ENCODE results near the gene CPA3.

Gene CPA3

DNA sequence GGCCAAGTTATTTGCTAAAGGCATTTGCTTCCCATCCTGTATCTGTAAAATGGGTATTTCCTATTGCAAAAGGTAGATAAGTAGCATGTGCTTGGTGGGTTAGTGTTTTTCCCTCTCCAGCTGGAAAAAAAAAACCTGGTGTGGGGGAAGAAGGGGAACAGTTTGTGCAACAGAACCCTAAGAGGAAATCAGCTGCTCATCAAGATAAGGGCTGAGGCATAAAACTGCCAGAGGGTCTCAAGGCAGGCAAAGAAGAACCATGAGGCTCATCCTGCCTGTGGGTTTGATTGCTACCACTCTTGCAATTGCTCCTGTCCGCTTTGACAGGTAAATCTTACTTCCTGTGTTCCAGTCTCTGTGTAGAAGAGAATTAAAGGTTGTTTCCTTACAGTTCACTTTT lies at the start of gene CPA3:
CPA3 (plus strand) TSS at position 248 of the 400 bp plus-strand sequence; CDS start at position 260, 12 bp downstream.
- TF ChIP-seq CTCF (IDR thresholded peaks at IDR 0.05; ENCODE audit: borderline replicate concordance, extremely low read depth, low read length, poor library complexity, severe bottlenecking) (no peak), EZH2 (IDR thresholded peaks at IDR 0.05; ENCODE audit: borderline replicate concordance, low read depth, low read length, severe bottlenecking) (no peak)
- H2AFZ ChIP-seq (ENCODE audit: low read depth, low read length) = no peak within 1 kb of the TSS
- H3K9ac ChIP-seq (ENCODE audit: low read depth, low read length) = no peak within 1 kb of the TSS
- H3K27me3 ChIP-seq (ENCODE audit: insufficient read depth, low read length, poor library complexity) = peaks cover 11% of the 10 kb centered on the region
- ATAC-seq (ENCODE audit: insufficient read depth, low read depth) (no peak), DNase-seq (no peak)
- H3K4me2 ChIP-seq (ENCODE audit: insufficient read depth, low read length) = no peak within 1 kb of the TSS
- H3K27ac ChIP-seq (ENCODE audit: low read length) = no peak within 1 kb of the TSS
- H3K4me1 ChIP-seq (ENCODE audit: insufficient read depth, low read length) = no peaks in the 10 kb centered on the region
- no peaks in the 10 kb centered on the region for H3K36me3 ChIP-seq (ENCODE audit: insufficient read depth, low read length)
- H3K79me2 ChIP-seq (ENCODE audit: insufficient read depth, low read length) = no peaks in the 10 kb centered on the region
- no peaks in the 10 kb centered on the region for H3K9me3 ChIP-seq (ENCODE audit: insufficient read depth, low read length, severe bottlenecking)
- H3K4me3 ChIP-seq (ENCODE audit: low read depth in 1 of 2, low read length in 2 of 2) = no peak within 1 kb of the TSS
- H4K20me1 ChIP-seq (ENCODE audit: insufficient read depth, low read length) = no peaks in the 10 kb centered on the region

DNA sequence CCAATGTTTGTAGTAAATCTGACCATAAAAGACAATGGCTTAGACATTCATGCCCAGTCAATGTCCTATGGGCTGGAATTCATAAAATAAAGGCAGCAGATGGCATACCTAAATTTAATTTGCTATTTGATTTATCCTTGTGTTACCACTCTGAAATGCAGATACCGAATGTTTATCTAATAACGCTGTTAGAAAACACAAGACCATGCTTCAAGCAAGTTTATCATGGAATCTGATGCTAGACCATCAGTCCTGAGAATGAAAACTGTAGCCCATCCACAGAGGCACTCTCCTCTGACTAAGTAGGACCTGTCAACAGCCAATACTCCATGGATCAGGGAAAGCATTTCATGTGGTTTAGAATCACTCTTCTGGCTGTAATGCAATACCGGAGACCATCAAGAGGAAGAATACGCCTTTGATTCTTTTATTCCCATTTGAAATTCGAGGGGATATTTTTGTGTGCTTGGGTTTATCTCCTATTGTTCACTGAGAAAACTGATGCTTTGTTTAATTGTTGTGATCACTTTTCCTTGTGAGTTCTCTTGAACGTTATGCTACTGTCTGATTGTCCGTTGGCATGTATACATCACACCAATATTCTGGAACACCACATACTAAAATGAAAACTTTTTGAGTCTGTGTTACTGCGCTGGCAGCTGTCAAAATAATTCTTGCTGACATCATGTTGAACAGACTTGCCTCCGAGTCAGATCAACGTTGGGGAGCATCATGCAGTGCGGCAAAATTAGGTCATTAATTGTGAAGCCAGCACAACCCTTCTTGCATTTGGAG lies 49.6 kb upstream of the CPA3 start:
- ATAC-seq (ENCODE audit: insufficient read depth, low read depth) = no peak
- no peaks in the 10 kb centered on the region for H3K36me3 ChIP-seq (ENCODE audit: insufficient read depth, low read length)
- no peaks in the 10 kb centered on the region for H3K79me2 ChIP-seq (ENCODE audit: insufficient read depth, low read length)
- H4K20me1 ChIP-seq (ENCODE audit: insufficient read depth, low read length) = no peaks in the 10 kb centered on the region
- H3K4me1 ChIP-seq (ENCODE audit: insufficient read depth, low read length) = no peaks in the 10 kb centered on the region
- no peak overlapping the region for H3K27ac ChIP-seq (ENCODE audit: low read length)
- no peak for DNase-seq
- no peak overlapping the region for H3K4me2 ChIP-seq (ENCODE audit: insufficient read depth, low read length)
- H3K4me3 ChIP-seq (ENCODE audit: low read depth in 1 of 2, low read length in 2 of 2) = no peak overlapping the region
- TF ChIP-seq EZH2 (IDR thresholded peaks at IDR 0.05; ENCODE audit: borderline replicate concordance, low read depth, low read length, severe bottlenecking) (no peak), CTCF (IDR thresholded peaks at IDR 0.05; ENCODE audit: borderline replicate concordance, extremely low read depth, low read length, poor library complexity, severe bottlenecking) (no peak)
- no peaks in the 10 kb centered on the region for H3K27me3 ChIP-seq (ENCODE audit: insufficient read depth, low read length, poor library complexity)
- H2AFZ ChIP-seq (ENCODE audit: low read depth, low read length) = no peak overlapping the region
- H3K9ac ChIP-seq (ENCODE audit: low read depth, low read length) = no peak overlapping the region
- no peaks in the 10 kb centered on the region for H3K9me3 ChIP-seq (ENCODE audit: insufficient read depth, low read length, severe bottlenecking)

- Histone ChIP-seq H3K4me1 (ENCODE audit: insufficient read depth, low read length) (no peaks in the 10 kb centered on the region), H3K79me2 (ENCODE audit: insufficient read depth, low read length) (no peaks in the 10 kb centered on the region), H3K27me3 (ENCODE audit: insufficient read depth, low read length, poor library complexity) (no peaks in the 10 kb centered on the region), H3K36me3 (ENCODE audit: insufficient read depth, low read length) (no peaks in the 10 kb centered on the region), H3K9me3 (ENCODE audit: insufficient read depth, low read length, severe bottlenecking) (no peaks in the 10 kb centered on the region), H3K4me2 (ENCODE audit: insufficient read depth, low read length) (no peak overlapping the region), H3K4me3 (ENCODE audit: low read depth in 1 of 2, low read length in 2 of 2) (no peak overlapping the region), H3K9ac (ENCODE audit: low read depth, low read length) (no peak overlapping the region), H2AFZ (ENCODE audit: low read depth, low read length) (no peak overlapping the region), H4K20me1 (ENCODE audit: insufficient read depth, low read length) (no peaks in the 10 kb centered on the region), H3K27ac (ENCODE audit: low read length) (no peak overlapping the region)
- TF ChIP-seq CTCF (IDR thresholded peaks at IDR 0.05; ENCODE audit: borderline replicate concordance, extremely low read depth, low read length, poor library complexity, severe bottlenecking) = no peak
- TF ChIP-seq EZH2 (IDR thresholded peaks at IDR 0.05; ENCODE audit: borderline replicate concordance, low read depth, low read length, severe bottlenecking) = no peak
- ATAC-seq (ENCODE audit: insufficient read depth, low read depth) (no peak), DNase-seq (no peak)
Measured at GRCh38 chr3:148816427-148816826, 48.7 kb upstream of the CPA3 start.
